ENCODE measurements around the gene RFTN1. TPM values are rescaled to one million over a fixed set of nuclear protein-coding genes. Genes with fewer than 3 reads are reported as not detected.

RFTN1 gene
- total and polyA plus RNA-seq, 4 donors: 4.4 to 20.4 (median 11.9) TPM

DNA sequence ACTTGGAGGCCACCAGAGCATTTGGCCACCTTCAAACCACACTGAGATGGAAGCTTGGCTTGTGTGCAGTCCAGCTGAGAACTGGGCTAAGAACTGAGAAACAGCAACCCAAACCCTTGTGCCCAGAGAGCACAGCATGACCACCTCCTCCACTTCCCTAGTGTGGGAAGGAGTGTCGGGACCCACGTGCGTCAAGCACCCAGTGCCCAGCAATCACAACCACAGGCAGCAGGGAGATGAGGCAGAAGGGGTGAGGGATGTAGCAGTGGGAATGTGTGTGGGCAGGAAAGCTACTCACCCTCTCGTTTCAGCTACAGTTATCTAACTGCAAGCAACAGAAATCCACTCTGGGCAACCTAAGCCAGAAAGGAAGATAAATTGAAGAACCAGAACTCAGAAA lies 25.0 kb upstream of the RFTN1 start:
- Histone ChIP-seq H3K9ac (ENCODE audit: low read depth in 1 of 2, low read length in 2 of 2) (no peak overlapping the region), H3K27me3 (ENCODE audit: control insufficient read depth in 4 of 4, insufficient read depth in 4 of 4, low read length in 3 of 4) (no peaks in the 10 kb centered on the region), H3K4me1 (ENCODE audit: control insufficient read depth in 4 of 4, insufficient read depth in 4 of 4, low read length in 3 of 4) (peaks cover 0 to 11% (median 8%) of the 10 kb centered on the region in 4 donors), H3K9me3 (ENCODE audit: control insufficient read depth in 4 of 4, low read length in 3 of 4) (no peaks in the 10 kb centered on the region), H3K27ac (ENCODE audit: low read depth in 1 of 2, low read length in 2 of 2) (no peak overlapping the region), H3K36me3 (ENCODE audit: control insufficient read depth in 4 of 4, insufficient read depth in 3 of 4, low read depth in 1 of 4, low read length in 3 of 4) (no peaks in the 10 kb centered on the region), H3K4me3 (ENCODE audit: low read depth in 1 of 3, low read length in 3 of 3) (no peak overlapping the region)
- TF ChIP-seq FOXA1 (IDR thresholded peaks at IDR 0.05) (no peak), SP1 (IDR thresholded peaks at IDR 0.05) (no peak), JUND (IDR thresholded peaks at IDR 0.05) (no peak), HNF4G (IDR thresholded peaks at IDR 0.05) (no peak), EGR1 (IDR thresholded peaks at IDR 0.05; ENCODE audit: low read depth in 2 of 2) (no peak), YY1 (IDR thresholded peaks at IDR 0.05) (no peak), RXRA (IDR thresholded peaks at IDR 0.05) (no peak), FOXA2 (IDR thresholded peaks at IDR 0.05) (no peak), NR2F2 (IDR thresholded peaks at IDR 0.05) (no peak)
- TF ChIP-seq, protein P1, sequence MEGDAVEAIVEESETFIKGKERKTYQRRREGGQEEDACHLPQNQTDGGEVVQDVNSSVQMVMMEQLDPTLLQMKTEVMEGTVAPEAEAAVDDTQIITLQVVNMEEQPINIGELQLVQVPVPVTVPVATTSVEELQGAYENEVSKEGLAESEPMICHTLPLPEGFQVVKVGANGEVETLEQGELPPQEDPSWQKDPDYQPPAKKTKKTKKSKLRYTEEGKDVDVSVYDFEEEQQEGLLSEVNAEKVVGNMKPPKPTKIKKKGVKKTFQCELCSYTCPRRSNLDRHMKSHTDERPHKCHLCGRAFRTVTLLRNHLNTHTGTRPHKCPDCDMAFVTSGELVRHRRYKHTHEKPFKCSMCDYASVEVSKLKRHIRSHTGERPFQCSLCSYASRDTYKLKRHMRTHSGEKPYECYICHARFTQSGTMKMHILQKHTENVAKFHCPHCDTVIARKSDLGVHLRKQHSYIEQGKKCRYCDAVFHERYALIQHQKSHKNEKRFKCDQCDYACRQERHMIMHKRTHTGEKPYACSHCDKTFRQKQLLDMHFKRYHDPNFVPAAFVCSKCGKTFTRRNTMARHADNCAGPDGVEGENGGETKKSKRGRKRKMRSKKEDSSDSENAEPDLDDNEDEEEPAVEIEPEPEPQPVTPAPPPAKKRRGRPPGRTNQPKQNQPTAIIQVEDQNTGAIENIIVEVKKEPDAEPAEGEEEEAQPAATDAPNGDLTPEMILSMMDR (IDR thresholded peaks at IDR 0.05; ENCODE audit: low read depth, low read length, missing input control): no peak
- no peak for DNase-seq (ENCODE audit: low spot score)
- WGBS: 86% methylated on average over 4 of the region's 4 CpGs

DNA sequence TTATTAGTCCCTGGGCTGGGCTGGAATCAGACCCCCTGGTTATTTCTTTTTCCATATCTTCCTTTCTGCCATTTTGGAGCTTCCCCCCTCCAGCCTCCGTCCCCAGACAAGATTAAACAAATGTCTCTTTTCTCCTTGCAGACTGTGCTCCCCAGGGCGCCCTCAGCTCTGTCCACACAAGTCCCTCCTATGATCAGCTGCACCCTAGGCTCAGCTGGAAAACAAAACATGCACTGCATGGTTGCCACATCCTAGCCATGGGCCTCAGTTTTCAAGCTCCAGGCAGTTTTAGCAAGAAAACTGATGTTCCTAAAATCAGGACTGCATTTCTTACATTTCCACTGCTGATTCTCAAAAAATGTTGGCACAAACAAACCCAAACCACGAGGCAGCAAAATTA lies 23.5 kb upstream of the RFTN1 start:
- H3K9ac ChIP-seq (ENCODE audit: low read depth in 1 of 2, low read length in 2 of 2): no peak overlapping the region
- 82% methylated on average over 3 of the region's 3 CpGs for WGBS
- DNase-seq (ENCODE audit: low spot score): no peak
- H3K27me3 ChIP-seq (ENCODE audit: control insufficient read depth in 4 of 4, insufficient read depth in 4 of 4, low read length in 3 of 4): no peaks in the 10 kb centered on the region
- no peak for TF ChIP-seq FOXA1 (IDR thresholded peaks at IDR 0.05)
- H3K36me3 ChIP-seq (ENCODE audit: control insufficient read depth in 4 of 4, insufficient read depth in 3 of 4, low read depth in 1 of 4, low read length in 3 of 4): no peaks in the 10 kb centered on the region
- H3K27ac ChIP-seq (ENCODE audit: low read depth in 1 of 2, low read length in 2 of 2): no peak overlapping the region
- peaks cover 0 to 11% (median 9%) of the 10 kb centered on the region in 4 donors for H3K4me1 ChIP-seq (ENCODE audit: control insufficient read depth in 4 of 4, insufficient read depth in 4 of 4, low read length in 3 of 4)
- H3K9me3 ChIP-seq (ENCODE audit: control insufficient read depth in 4 of 4, low read length in 3 of 4): no peaks in the 10 kb centered on the region
- no peak overlapping the region for H3K4me3 ChIP-seq (ENCODE audit: low read depth in 1 of 3, low read length in 3 of 3)

DNA sequence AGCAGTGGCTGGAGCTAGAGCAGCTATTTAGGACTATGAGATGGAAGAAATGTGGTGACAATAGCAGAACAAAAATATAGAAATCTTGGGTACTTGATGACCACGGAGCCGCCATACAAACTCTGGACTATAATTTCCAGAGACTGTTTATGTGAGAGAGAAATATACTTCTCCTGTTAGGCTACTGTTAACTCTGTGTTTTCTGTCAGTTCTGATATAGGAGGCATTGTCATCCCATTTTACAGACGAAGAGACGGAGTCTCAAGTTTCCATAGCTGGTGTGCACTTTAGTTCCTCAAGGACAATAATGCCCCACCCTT lies 22.8 kb upstream of the RFTN1 start:
- H3K27ac ChIP-seq (ENCODE audit: low read depth in 1 of 2, low read length in 2 of 2): no peak overlapping the region
- no peak overlapping the region for H3K4me3 ChIP-seq (ENCODE audit: low read depth in 1 of 3, low read length in 3 of 3)
- H3K27me3 ChIP-seq (ENCODE audit: control insufficient read depth in 4 of 4, insufficient read depth in 4 of 4, low read length in 3 of 4): no peaks in the 10 kb centered on the region
- DNase-seq (ENCODE audit: low spot score): no peak
- peaks cover 0 to 11% (median 9%) of the 10 kb centered on the region in 4 donors for H3K4me1 ChIP-seq (ENCODE audit: control insufficient read depth in 4 of 4, insufficient read depth in 4 of 4, low read length in 3 of 4)
- WGBS: 99% methylated on average over 4 of the region's 4 CpGs
- no peak for TF ChIP-seq HNF4G (IDR thresholded peaks at IDR 0.05)
- TF ChIP-seq EGR1 (IDR thresholded peaks at IDR 0.05; ENCODE audit: low read depth in 2 of 2): no peak
- no peak for TF ChIP-seq RAD21 (IDR thresholded peaks at IDR 0.05)
- no peak for TF ChIP-seq YY1 (IDR thresholded peaks at IDR 0.05)
- no peak for TF ChIP-seq JUND (IDR thresholded peaks at IDR 0.05)
- TF ChIP-seq, protein P2, sequence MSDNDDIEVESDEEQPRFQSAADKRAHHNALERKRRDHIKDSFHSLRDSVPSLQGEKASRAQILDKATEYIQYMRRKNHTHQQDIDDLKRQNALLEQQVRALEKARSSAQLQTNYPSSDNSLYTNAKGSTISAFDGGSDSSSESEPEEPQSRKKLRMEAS (IDR thresholded peaks at IDR 0.05): no peak
- TF ChIP-seq TAF1 (conservative IDR thresholded peaks at IDR 0.05): no peak
- no peak for TF ChIP-seq RXRA (IDR thresholded peaks at IDR 0.05)
- TF ChIP-seq GABPA (IDR thresholded peaks at IDR 0.05 in 1 of 2, conservative IDR thresholded peaks at IDR 0.05 in 1 of 2): no peak
- TF ChIP-seq, protein P3, sequence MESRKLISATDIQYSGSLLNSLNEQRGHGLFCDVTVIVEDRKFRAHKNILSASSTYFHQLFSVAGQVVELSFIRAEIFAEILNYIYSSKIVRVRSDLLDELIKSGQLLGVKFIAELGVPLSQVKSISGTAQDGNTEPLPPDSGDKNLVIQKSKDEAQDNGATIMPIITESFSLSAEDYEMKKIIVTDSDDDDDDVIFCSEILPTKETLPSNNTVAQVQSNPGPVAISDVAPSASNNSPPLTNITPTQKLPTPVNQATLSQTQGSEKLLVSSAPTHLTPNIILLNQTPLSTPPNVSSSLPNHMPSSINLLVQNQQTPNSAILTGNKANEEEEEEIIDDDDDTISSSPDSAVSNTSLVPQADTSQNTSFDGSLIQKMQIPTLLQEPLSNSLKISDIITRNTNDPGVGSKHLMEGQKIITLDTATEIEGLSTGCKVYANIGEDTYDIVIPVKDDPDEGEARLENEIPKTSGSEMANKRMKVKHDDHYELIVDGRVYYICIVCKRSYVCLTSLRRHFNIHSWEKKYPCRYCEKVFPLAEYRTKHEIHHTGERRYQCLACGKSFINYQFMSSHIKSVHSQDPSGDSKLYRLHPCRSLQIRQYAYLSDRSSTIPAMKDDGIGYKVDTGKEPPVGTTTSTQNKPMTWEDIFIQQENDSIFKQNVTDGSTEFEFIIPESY (IDR thresholded peaks at IDR 0.05): no peak
- TF ChIP-seq, protein P4, sequence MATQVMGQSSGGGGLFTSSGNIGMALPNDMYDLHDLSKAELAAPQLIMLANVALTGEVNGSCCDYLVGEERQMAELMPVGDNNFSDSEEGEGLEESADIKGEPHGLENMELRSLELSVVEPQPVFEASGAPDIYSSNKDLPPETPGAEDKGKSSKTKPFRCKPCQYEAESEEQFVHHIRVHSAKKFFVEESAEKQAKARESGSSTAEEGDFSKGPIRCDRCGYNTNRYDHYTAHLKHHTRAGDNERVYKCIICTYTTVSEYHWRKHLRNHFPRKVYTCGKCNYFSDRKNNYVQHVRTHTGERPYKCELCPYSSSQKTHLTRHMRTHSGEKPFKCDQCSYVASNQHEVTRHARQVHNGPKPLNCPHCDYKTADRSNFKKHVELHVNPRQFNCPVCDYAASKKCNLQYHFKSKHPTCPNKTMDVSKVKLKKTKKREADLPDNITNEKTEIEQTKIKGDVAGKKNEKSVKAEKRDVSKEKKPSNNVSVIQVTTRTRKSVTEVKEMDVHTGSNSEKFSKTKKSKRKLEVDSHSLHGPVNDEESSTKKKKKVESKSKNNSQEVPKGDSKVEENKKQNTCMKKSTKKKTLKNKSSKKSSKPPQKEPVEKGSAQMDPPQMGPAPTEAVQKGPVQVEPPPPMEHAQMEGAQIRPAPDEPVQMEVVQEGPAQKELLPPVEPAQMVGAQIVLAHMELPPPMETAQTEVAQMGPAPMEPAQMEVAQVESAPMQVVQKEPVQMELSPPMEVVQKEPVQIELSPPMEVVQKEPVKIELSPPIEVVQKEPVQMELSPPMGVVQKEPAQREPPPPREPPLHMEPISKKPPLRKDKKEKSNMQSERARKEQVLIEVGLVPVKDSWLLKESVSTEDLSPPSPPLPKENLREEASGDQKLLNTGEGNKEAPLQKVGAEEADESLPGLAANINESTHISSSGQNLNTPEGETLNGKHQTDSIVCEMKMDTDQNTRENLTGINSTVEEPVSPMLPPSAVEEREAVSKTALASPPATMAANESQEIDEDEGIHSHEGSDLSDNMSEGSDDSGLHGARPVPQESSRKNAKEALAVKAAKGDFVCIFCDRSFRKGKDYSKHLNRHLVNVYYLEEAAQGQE (IDR thresholded peaks at IDR 0.05): no peak
- TF ChIP-seq NR2F2 (IDR thresholded peaks at IDR 0.05): no peak
- TF ChIP-seq, protein P5, sequence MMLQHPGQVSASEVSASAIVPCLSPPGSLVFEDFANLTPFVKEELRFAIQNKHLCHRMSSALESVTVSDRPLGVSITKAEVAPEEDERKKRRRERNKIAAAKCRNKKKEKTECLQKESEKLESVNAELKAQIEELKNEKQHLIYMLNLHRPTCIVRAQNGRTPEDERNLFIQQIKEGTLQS (IDR thresholded peaks at IDR 0.05): no peak
- TF ChIP-seq FOXA2 (IDR thresholded peaks at IDR 0.05): no peak
- TF ChIP-seq SP1 (IDR thresholded peaks at IDR 0.05): no peak
- no peak for TF ChIP-seq HNF4A (conservative IDR thresholded peaks at IDR 0.05)
- TF ChIP-seq, protein P1 (IDR thresholded peaks at IDR 0.05; ENCODE audit: low read depth, low read length, missing input control): no peak
- TF ChIP-seq FOXA1 (IDR thresholded peaks at IDR 0.05): no peak
- H3K36me3 ChIP-seq (ENCODE audit: control insufficient read depth in 4 of 4, insufficient read depth in 3 of 4, low read depth in 1 of 4, low read length in 3 of 4): no peaks in the 10 kb centered on the region
- no peak overlapping the region for H3K9ac ChIP-seq (ENCODE audit: low read depth in 1 of 2, low read length in 2 of 2)
- H3K9me3 ChIP-seq (ENCODE audit: control insufficient read depth in 4 of 4, low read length in 3 of 4): no peaks in the 10 kb centered on the region

All from liver (tissue), 9 donors.